H1 (cell line): ENCODE data around the gene CHST2. TPM values are rescaled to one million over a fixed set of nuclear protein-coding genes. Genes with fewer than 3 reads are reported as not detected.

Experiments used
- CTCF ChIA-PET: fragments of 300-600 bp; sonication (Branson Sonifier 250); formaldehyde crosslinking; loops from one replicate; lab custom pipeline; 2021; ENCODE audit not compliant: partially characterized antibody; lab: Charles Lee
- POLR2A ChIA-PET: fragments of 300-600 bp; sonication (Branson Sonifier 250); formaldehyde crosslinking; loops from one replicate; lab custom pipeline; 2021; ENCODE audit warnings: inconsistent platforms; ENCODE audit not compliant: partially characterized antibody; lab: Charles Lee
- DNase-seq, 2 experiments: peaks; one replicate each; pipeline versions ENCODE4 v3.0.0 to v3.0.0-alpha.2; 2010 to 2022; ENCODE audit warnings: low spot score in 2 of 2, low read depth in 1 of 2, mixed read lengths in 1 of 2
- FAIRE-seq: peaks from 2 replicates; lab custom pipeline; 2011; peaks lifted over from hg19 to GRCh38; lab: Jason Lieb, UNC
- H2AFZ ChIP-seq: 2 replicates; pipeline ENCODE4 v1.8.1; 2012; ENCODE audit warnings: low read length, inconsistent platforms
- H2AK5ac ChIP-seq: 2 replicates; pipeline ENCODE4 v1.6.1; 2013; ENCODE audit warnings: low read depth, low read length
- H2BK120ac ChIP-seq: replicated peaks from 2 replicates; pipeline ENCODE3; 2013; ENCODE audit warnings: low read depth, low read length, inconsistent platforms
- H2BK12ac ChIP-seq: 2 replicates; pipeline ENCODE4 v1.6.1; 2013; ENCODE audit warnings: low read depth, low read length
- H2BK15ac ChIP-seq: 2 replicates; pipeline ENCODE4 v1.6.1; 2013; ENCODE audit warnings: low read length
- H2BK20ac ChIP-seq: 2 replicates; pipeline ENCODE4 v1.6.1; 2013; ENCODE audit warnings: low read length
- H2BK5ac ChIP-seq: 2 replicates; pipeline ENCODE4 v1.6.1; 2013; ENCODE audit warnings: low read depth, low read length
- H3K14ac ChIP-seq: 2 replicates; pipeline ENCODE4 v1.6.1; 2013; ENCODE audit warnings: inconsistent platforms; ENCODE audit not compliant: insufficient read length
- H3K18ac ChIP-seq: 2 replicates; pipeline ENCODE4 v1.6.1; 2013; ENCODE audit warnings: low read length; ENCODE audit errors: extremely low read depth
- H3K23ac ChIP-seq: 2 replicates; pipeline ENCODE4 v1.6.1; 2013; ENCODE audit warnings: inconsistent platforms; ENCODE audit not compliant: insufficient read length
- H3K23me2 ChIP-seq: 2 replicates; pipeline ENCODE4 v1.6.1; 2013; ENCODE audit warnings: low read depth, low read length
- H3K27ac ChIP-seq: 2 replicates; pipeline ENCODE4 v1.6.1; 2011; ENCODE audit warnings: low read depth, low read length, inconsistent platforms
- H3K27me3 ChIP-seq, 4 experiments: replicated peaks in 1 of 4; 1 replicate in 1 of 4; 2 replicates in 3 of 4; pipeline versions ENCODE4 v1.6.1 to v1.8.1; 2011 to 2013; ENCODE audit warnings: low read length in 3 of 4, mild to moderate bottlenecking in 3 of 4, inconsistent platforms in 2 of 4, mixed read lengths in 2 of 4, moderate library complexity in 1 of 4; ENCODE audit not compliant: control insufficient read depth in 3 of 4, insufficient read depth in 3 of 4; ENCODE audit errors: extremely low read depth in 1 of 4
- H3K36me3 ChIP-seq, 4 experiments: 2 replicates each; pipeline versions ENCODE4 v1.6.1 to v1.8.1; 2011 to 2013; ENCODE audit warnings: mild to moderate bottlenecking in 4 of 4, low read length in 3 of 4, moderate library complexity in 2 of 4, control low read depth in 1 of 4, inconsistent platforms in 1 of 4; ENCODE audit not compliant: insufficient read depth in 4 of 4, control insufficient read depth in 2 of 4
- H3K4ac ChIP-seq: replicated peaks from 2 replicates; pipeline ENCODE3; 2013; ENCODE audit warnings: low read length, low read depth, mixed read lengths, inconsistent platforms; ENCODE audit not compliant: insufficient read length
- H3K4me1 ChIP-seq, 4 experiments: replicated peaks in 1 of 4; 1 replicate in 1 of 4; 2 replicates in 3 of 4; pipeline versions ENCODE4 v1.6.1 to v1.8.1; 2011 to 2013; ENCODE audit warnings: low read length in 3 of 4, inconsistent platforms in 2 of 4, mixed read lengths in 1 of 4; ENCODE audit not compliant: insufficient read depth in 4 of 4, control insufficient read depth in 3 of 4
- H3K4me2 ChIP-seq, 2 experiments: 2 replicates each; pipeline versions ENCODE4 v1.6.1 to v1.8.1; 2011 to 2013; ENCODE audit warnings: low read depth in 2 of 2, low read length in 2 of 2, control low read depth in 1 of 2, inconsistent platforms in 1 of 2, mild to moderate bottlenecking in 1 of 2; ENCODE audit not compliant: insufficient read depth in 1 of 2
- H3K4me3 ChIP-seq, 4 experiments: fragments of 200-600, 300-600 bp in 1 of 4; sonication (generic), shearing (Covaris generic), sonication (Bioruptor Twin) in 1 of 4; 2 replicates each; pipeline versions ENCODE4 v1.5.1 to v1.8.1; 2011 to 2016; ENCODE audit warnings: low read length in 4 of 4, low read depth in 3 of 4, control low read depth in 2 of 4, inconsistent platforms in 2 of 4, mild to moderate bottlenecking in 2 of 4, mixed read lengths in 1 of 4, moderate library complexity in 1 of 4; ENCODE audit not compliant: insufficient read depth in 2 of 4; ENCODE audit errors: extremely low read depth in 1 of 4
- H3K56ac ChIP-seq: replicated peaks from 2 replicates; pipeline ENCODE3; 2013; ENCODE audit warnings: low read depth, mild to moderate bottlenecking, mixed read lengths, low read length, inconsistent platforms; ENCODE audit not compliant: insufficient read length
- H3K79me1 ChIP-seq: 2 replicates; pipeline ENCODE4 v1.6.1; 2013; ENCODE audit warnings: low read depth, low read length, control low read depth
- H3K79me2 ChIP-seq, 2 experiments: 2 replicates each; pipeline versions ENCODE4 v1.6.1 to v1.8.1; 2012 to 2013; ENCODE audit warnings: low read length in 2 of 2, mild to moderate bottlenecking in 2 of 2, inconsistent platforms in 1 of 2; ENCODE audit not compliant: insufficient read depth in 2 of 2, control insufficient read depth in 1 of 2
- H3K9ac ChIP-seq, 4 experiments: replicated peaks in 1 of 4; 1 replicate in 1 of 4; 2 replicates in 3 of 4; pipeline versions ENCODE4 v1.6.1 to v1.8.1; 2011 to 2013; ENCODE audit warnings: low read depth in 3 of 4, low read length in 3 of 4, control low read depth in 2 of 4, mild to moderate bottlenecking in 2 of 4, moderate library complexity in 2 of 4, inconsistent platforms in 1 of 4; ENCODE audit errors: extremely low read depth in 1 of 4
- H3K9me3 ChIP-seq, 2 experiments: 2 replicates each; pipeline versions ENCODE4 v1.6.1 to v1.8.1; 2012 to 2013; ENCODE audit warnings: mild to moderate bottlenecking in 2 of 2, moderate library complexity in 2 of 2, control low read depth in 1 of 2, inconsistent platforms in 1 of 2, low read depth in 1 of 2, low read length in 1 of 2, mixed read lengths in 1 of 2; ENCODE audit not compliant: insufficient read depth in 2 of 2
- H4K20me1 ChIP-seq, 2 experiments: replicated peaks in 1 of 2; 2 replicates each; pipeline versions ENCODE3 to v1.8.1; 2011 to 2013; ENCODE audit warnings: inconsistent platforms in 2 of 2, low read length in 2 of 2, mild to moderate bottlenecking in 1 of 2; ENCODE audit not compliant: insufficient read depth in 2 of 2, control insufficient read depth in 1 of 2
- H4K5ac ChIP-seq: 2 replicates; pipeline ENCODE4 v1.6.1; 2013; ENCODE audit warnings: low read length, low read depth, mixed read lengths, inconsistent platforms; ENCODE audit not compliant: insufficient read length
- H4K8ac ChIP-seq: 2 replicates; pipeline ENCODE4 v1.8.0; 2013; ENCODE audit warnings: mild to moderate bottlenecking, moderate library complexity, low read length, inconsistent platforms; ENCODE audit not compliant: insufficient read depth; ENCODE audit errors: extremely low read depth
- H4K91ac ChIP-seq: replicated peaks from 2 replicates; pipeline ENCODE3; 2013; ENCODE audit warnings: low read length, mixed read lengths, inconsistent platforms; ENCODE audit not compliant: insufficient read length
- BCL11A ChIP-seq, 2 experiments: IDR thresholded peaks; one replicate each; pipeline ENCODE4 v1.6.1; 2011; ENCODE audit warnings: low read depth in 2 of 2, low read length in 2 of 2, mild to moderate bottlenecking in 2 of 2
- BRCA1 ChIP-seq: IDR thresholded peaks from 2 replicates; pipeline ENCODE4 v1.6.1; 2012; ENCODE audit warnings: low read depth, low read length, improper control_type of control experiment
- CHD1 ChIP-seq: IDR thresholded peaks from 2 replicates; pipeline ENCODE4 v1.6.1; 2012; ENCODE audit warnings: low read depth, low read length, improper control_type of control experiment
- KDM1A ChIP-seq: fragments of 200-600, 300-600 bp; sonication (generic); IDR thresholded peaks from 2 replicates; pipeline ENCODE4 v1.7.1; 2016; ENCODE audit warnings: mild to moderate bottlenecking, low read length, borderline replicate concordance
- KDM4A ChIP-seq: IDR thresholded peaks from one replicate; pipeline ENCODE4 v1.7.1; 2012; ENCODE audit warnings: low read depth, mild to moderate bottlenecking, moderate library complexity, low read length, inconsistent platforms; ENCODE audit not compliant: severe bottlenecking
- POLR2AphosphoS5 ChIP-seq: IDR thresholded peaks from 2 replicates; pipeline ENCODE4 v1.6.1; 2011; ENCODE audit warnings: low read depth, low read length
- SIRT6 ChIP-seq: IDR thresholded peaks from one replicate; pipeline ENCODE4 v1.7.1; 2012; ENCODE audit warnings: low read length, inconsistent platforms
- TAF1 ChIP-seq: IDR thresholded peaks from 2 replicates; pipeline ENCODE4 v1.6.1; 2011; ENCODE audit warnings: mild to moderate bottlenecking, low read depth, low read length
- WGBS, 2 experiments: shearing (Covaris generic) in 1 of 2; methylation state at CpG; one replicate each; pipeline versions ENCODE4 v1.1.6 to v1.1.7; 2013 to 2015; ENCODE audit warnings: low lambda C conversion rate in 2 of 2, mixed read lengths in 2 of 2, inconsistent platforms in 1 of 2, low coverage in 1 of 2, missing lambda C conversion rate in 1 of 2; ENCODE audit not compliant: insufficient replicate concordance in 2 of 2, insufficient coverage in 1 of 2, insufficient read length in 1 of 2; ENCODE audit errors: extremely low coverage in 1 of 2, missing lambda C conversion rate in 1 of 2; 5-methylcytosine and 5-hydroxymethylcytosine counted together
- polyA plus RNA-seq, 7 experiments: library from polyadenylated mRNA; depleted of rRNA in 3 of 7; stranded (reverse) in 5 of 7; unstranded in 2 of 7; fragments of >200 nt in 5 of 7; fragments of 200-250 nt in 2 of 7; gene quantifications; 1 replicate in 5 of 7; 2 replicates in 1 of 7; 4 replicates in 1 of 7; pipeline versions ENCODE4 v1.2.1 to v1.2.3, GENCODE V29; 2011 to 2013; ENCODE audit warnings: missing spikeins in 2 of 7, mixed read lengths in 2 of 7
- total RNA-seq: library from RNA; stranded (reverse); fragmentation: NEBNext Ultra II Directional; extraction: Animal tissue kit (Norgen Biotek cat#: 25700); gene quantifications from 2 replicates; pipeline ENCODE4 v1.2.1, GENCODE V29; 2021
- TF ChIP-seq, protein P1 (sequence below): IDR thresholded peaks from 2 replicates; pipeline ENCODE4 v1.6.1; 2011; ENCODE audit warnings: low read length, improper control_type of control experiment

The CHST2 gene
- total and polyA plus RNA-seq, 2 of the 8 experiments (the other 6 are each of a cell fraction or from before 2014, with no cell fraction given): 3.2 to 15.1 TPM

DNA sequence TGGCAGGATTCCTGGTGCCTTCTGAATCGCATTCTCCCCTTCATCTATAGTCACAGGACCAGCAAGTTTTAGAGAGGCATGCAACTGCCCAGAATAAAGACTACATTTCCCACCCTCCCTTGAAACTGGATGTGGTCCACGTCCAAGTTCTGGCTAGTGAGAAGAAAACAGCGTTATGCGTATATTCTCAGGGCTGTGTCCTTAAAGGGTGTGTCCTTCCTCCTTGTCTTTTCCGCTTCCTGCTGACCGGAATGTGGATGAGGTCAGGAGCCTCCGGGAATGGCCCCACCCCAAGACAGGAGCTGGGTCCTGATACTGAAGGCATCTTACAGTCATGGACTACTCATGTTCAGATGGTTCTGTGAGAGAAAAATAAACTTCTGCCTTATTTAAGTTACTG, 20.2 kb downstream of the CHST2 start:
- H3K4me2 ChIP-seq: no peak overlapping the region
- no peak overlapping the region for H2BK5ac ChIP-seq
- H4K20me1 ChIP-seq: no peaks in the 10 kb centered on the region
- H2BK120ac ChIP-seq: no peak overlapping the region
- H3K27me3 ChIP-seq: no peaks in the 10 kb centered on the region
- H3K4ac ChIP-seq: no peak overlapping the region
- no peak overlapping the region for H2AFZ ChIP-seq
- ChIA-PET POLR2A (no interaction called here), CTCF (interaction anchor here (1.0 to 1.3 kb wide), 3 partner anchors 8 to 64 kb away, joined by 3 read pairs; no protein-coding TSS in a partner anchor)
- no peak overlapping the region for H3K9ac ChIP-seq
- H4K8ac ChIP-seq: no peak overlapping the region
- TF ChIP-seq TAF1: no peak
- TF ChIP-seq CHD1: no peak
- TF ChIP-seq POLR2AphosphoS5: no peak
- TF ChIP-seq BCL11A (IDR thresholded peaks at IDR 0.05; ENCODE audit: low read depth in 2 of 2, low read length in 2 of 2): no peak
- TF ChIP-seq, protein P1, sequence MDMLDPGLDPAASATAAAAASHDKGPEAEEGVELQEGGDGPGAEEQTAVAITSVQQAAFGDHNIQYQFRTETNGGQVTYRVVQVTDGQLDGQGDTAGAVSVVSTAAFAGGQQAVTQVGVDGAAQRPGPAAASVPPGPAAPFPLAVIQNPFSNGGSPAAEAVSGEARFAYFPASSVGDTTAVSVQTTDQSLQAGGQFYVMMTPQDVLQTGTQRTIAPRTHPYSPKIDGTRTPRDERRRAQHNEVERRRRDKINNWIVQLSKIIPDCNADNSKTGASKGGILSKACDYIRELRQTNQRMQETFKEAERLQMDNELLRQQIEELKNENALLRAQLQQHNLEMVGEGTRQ: no peak
- TF ChIP-seq BRCA1: no peak
- TF ChIP-seq KDM1A: no peak
- TF ChIP-seq KDM4A: no peak
- no peak for TF ChIP-seq SIRT6
- no peaks in the 10 kb centered on the region for H3K79me1 ChIP-seq
- DNase-seq: no peak
- H3K14ac ChIP-seq: no peak overlapping the region
- H3K9me3 ChIP-seq: no peaks in the 10 kb centered on the region
- no peak overlapping the region for H2BK12ac ChIP-seq
- no peak overlapping the region for H2BK15ac ChIP-seq
- H3K36me3 ChIP-seq: no peaks in the 10 kb centered on the region
- H3K27ac ChIP-seq: no peak overlapping the region
- H4K91ac ChIP-seq: no peak overlapping the region
- no peak overlapping the region for H4K5ac ChIP-seq
- 88% methylated on average over 7 of the region's 7 CpGs; no CpG with 5 or more reads in 1 of the 2 experiments for WGBS, 2 experiments
- no peaks in the 10 kb centered on the region for H3K23me2 ChIP-seq
- H2AK5ac ChIP-seq: no peak overlapping the region
- H3K18ac ChIP-seq: no peak overlapping the region
- no peak for FAIRE-seq
- peaks cover 0 to 6% (median 2%) of the 10 kb centered on the region in 4 experiments; a peak in 3 of 7 replicates for H3K4me1 ChIP-seq
- no peak overlapping the region for H2BK20ac ChIP-seq
- H3K79me2 ChIP-seq: no peaks in the 10 kb centered on the region
- H3K56ac ChIP-seq: no peak overlapping the region
- no peak overlapping the region for H3K4me3 ChIP-seq
- no peak overlapping the region for H3K23ac ChIP-seq
